A673 (cell line): ENCODE results near the gene BSPRY. TPM values are rescaled to one million over a fixed set of nuclear protein-coding genes. Genes with fewer than 3 reads are reported as not detected.

Experiments used
- BruUV-seq: library from RNA; stranded (reverse); fragments of 400-500 nt; replicated peaks from 2 replicates; lab custom pipeline; 2021; lab: Mats Ljungman, UMichigan
- CTCF ChIA-PET: fragments of 300-600 bp; sonication (Branson Sonifier 250); formaldehyde crosslinking; loops from one replicate; lab custom pipeline; 2022; ENCODE audit warnings: antibody characterized with exemption; lab: Charles Lee
- POLR2A ChIA-PET: fragments of 300-600 bp; sonication (Branson Sonifier 250); formaldehyde crosslinking; loops from one replicate; lab custom pipeline; 2022; ENCODE audit warnings: antibody characterized with exemption; ENCODE audit not compliant: low non-redundant PET; lab: Charles Lee
- DNase-seq: peaks from one replicate; pipeline ENCODE4 v3.0.0-alpha.2; 2015; ENCODE audit warnings: low spot score
- H3K27ac ChIP-seq: fragments of 200-600 bp; sonication (generic); 2 replicates; pipeline ENCODE4 v1.5.1; 2016; ENCODE audit warnings: mixed run types, low read depth, mild to moderate bottlenecking, mixed read lengths, antibody characterized with exemption, low read length; ENCODE audit not compliant: poor library complexity, severe bottlenecking
- H3K27me3 ChIP-seq: fragments of 200-600 bp; sonication (generic); replicated peaks from 2 replicates; pipeline ENCODE4 v1.6.1; 2017; ENCODE audit warnings: mixed run types, low read depth, mild to moderate bottlenecking, mixed read lengths, antibody characterized with exemption, low read length; ENCODE audit not compliant: insufficient read depth, poor library complexity
- H3K36me3 ChIP-seq: fragments of 200-600 bp; sonication (generic); 2 replicates; pipeline ENCODE4 v1.6.1; 2016; ENCODE audit warnings: mixed run types, mild to moderate bottlenecking, mixed read lengths, antibody characterized with exemption, low read length; ENCODE audit not compliant: insufficient read depth, poor library complexity, severe bottlenecking
- H3K4me1 ChIP-seq: fragments of 200-600 bp; sonication (generic); 2 replicates; pipeline ENCODE4 v1.6.1; 2017; ENCODE audit warnings: mixed run types, mild to moderate bottlenecking, mixed read lengths, antibody characterized with exemption, low read length; ENCODE audit not compliant: insufficient read depth, poor library complexity, severe bottlenecking
- H3K4me3 ChIP-seq: fragments of 200-600 bp; sonication (generic); 2 replicates; pipeline ENCODE4 v1.5.1; 2016; ENCODE audit warnings: low read depth, mixed run types, mild to moderate bottlenecking, mixed read lengths, low read length; ENCODE audit not compliant: poor library complexity, severe bottlenecking
- H3K9me3 ChIP-seq: fragments of 200-600 bp; sonication (generic); 2 replicates; pipeline ENCODE4 v1.6.1; 2016; ENCODE audit warnings: mixed run types, low read depth, mild to moderate bottlenecking, mixed read lengths, antibody characterized with exemption, low read length; ENCODE audit not compliant: poor library complexity, severe bottlenecking
- EZH2 ChIP-seq: fragments of 200-600 bp; sonication (generic); IDR thresholded peaks from 2 replicates; pipeline ENCODE4 v1.6.1; 2017; ENCODE audit warnings: borderline replicate concordance, low read depth, mild to moderate bottlenecking, mixed read lengths, antibody characterized with exemption, low read length; ENCODE audit not compliant: poor library complexity, severe bottlenecking
- intact Hi-C: fragments of 100-400 bp; cut with micrococcal nuclease; formaldehyde crosslinking; loops from one replicate; pipeline ENCODE4 v1.10.0; 2022; ENCODE audit not compliant: unreplicated experiment
- total RNA-seq: library from RNA; stranded (reverse); gene quantifications from 2 replicates; pipeline ENCODE4 v1.2.3, GENCODE V29; 2021
- TF ChIP-seq, protein P1 (sequence below): fragments of 300-800, 200-600 bp; sonication (generic); conservative IDR thresholded peaks from 2 replicates; pipeline ENCODE4 v1.5.1; 2017; ENCODE audit warnings: low read depth, mild to moderate bottlenecking, antibody characterized with exemption, low read length, moderate library complexity, mixed read lengths

Gene BSPRY
- total RNA-seq, 1 experiment from 2014 or later, result not detected

DNA sequence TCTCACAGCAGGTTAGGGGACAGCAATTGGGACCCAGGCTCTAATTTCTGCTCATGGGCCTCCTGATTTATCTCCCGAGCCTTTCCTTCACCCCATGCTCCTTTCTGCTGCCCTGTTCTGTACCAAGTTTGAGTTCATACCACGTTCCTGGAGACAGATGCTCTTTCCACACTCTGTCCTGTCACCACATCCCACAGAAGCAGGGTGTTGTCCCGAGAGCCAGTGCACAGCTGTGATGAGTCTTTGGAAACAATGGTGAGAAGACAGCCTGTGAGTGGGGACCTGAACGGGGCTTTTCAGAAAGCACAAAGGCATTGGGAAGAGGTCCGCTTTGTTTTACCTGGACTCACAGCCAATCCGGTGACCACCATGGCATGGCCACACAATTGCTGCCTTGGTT lies 26.7 kb upstream of the BSPRY start:
- Histone ChIP-seq H3K9me3 (no peaks in the 10 kb centered on the region), H3K4me1 (no peaks in the 10 kb centered on the region), H3K4me3 (no peak overlapping the region), H3K36me3 (no peaks in the 10 kb centered on the region), H3K27me3 (no peaks in the 10 kb centered on the region), H3K27ac (no peak overlapping the region)
- DNase-seq, result no peak
- ChIA-PET POLR2A (no interaction called here), CTCF (no interaction called here)
- no TSS peak for BruUV-seq
- no peak for TF ChIP-seq EZH2
- TF ChIP-seq, protein P1, sequence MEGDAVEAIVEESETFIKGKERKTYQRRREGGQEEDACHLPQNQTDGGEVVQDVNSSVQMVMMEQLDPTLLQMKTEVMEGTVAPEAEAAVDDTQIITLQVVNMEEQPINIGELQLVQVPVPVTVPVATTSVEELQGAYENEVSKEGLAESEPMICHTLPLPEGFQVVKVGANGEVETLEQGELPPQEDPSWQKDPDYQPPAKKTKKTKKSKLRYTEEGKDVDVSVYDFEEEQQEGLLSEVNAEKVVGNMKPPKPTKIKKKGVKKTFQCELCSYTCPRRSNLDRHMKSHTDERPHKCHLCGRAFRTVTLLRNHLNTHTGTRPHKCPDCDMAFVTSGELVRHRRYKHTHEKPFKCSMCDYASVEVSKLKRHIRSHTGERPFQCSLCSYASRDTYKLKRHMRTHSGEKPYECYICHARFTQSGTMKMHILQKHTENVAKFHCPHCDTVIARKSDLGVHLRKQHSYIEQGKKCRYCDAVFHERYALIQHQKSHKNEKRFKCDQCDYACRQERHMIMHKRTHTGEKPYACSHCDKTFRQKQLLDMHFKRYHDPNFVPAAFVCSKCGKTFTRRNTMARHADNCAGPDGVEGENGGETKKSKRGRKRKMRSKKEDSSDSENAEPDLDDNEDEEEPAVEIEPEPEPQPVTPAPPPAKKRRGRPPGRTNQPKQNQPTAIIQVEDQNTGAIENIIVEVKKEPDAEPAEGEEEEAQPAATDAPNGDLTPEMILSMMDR, result no peak
- intact Hi-C loops, result no loop called here

DNA sequence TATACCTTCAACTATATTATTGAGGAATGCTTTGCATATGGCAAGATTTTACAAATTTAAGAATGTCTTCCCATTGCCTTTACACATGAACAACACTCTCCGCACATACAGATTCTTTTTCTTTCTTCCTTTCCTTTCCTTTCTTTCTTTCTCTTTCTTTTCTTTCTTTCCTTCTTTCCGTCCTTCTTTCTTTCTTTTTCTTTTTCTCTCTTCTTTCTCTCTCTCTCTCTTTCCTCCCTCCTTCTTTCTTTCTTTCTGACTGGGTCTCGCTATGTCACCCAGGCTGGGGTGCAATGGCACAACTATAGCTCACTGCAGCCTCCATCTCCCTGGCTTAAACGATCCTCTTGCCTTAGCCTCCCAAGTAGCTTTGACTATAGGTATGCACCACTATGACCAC lies 23.1 kb upstream of the BSPRY start:
- TF ChIP-seq EZH2, result no peak
- TF ChIP-seq, protein P1, result no peak
- H3K27ac ChIP-seq, result no peak overlapping the region

DNA sequence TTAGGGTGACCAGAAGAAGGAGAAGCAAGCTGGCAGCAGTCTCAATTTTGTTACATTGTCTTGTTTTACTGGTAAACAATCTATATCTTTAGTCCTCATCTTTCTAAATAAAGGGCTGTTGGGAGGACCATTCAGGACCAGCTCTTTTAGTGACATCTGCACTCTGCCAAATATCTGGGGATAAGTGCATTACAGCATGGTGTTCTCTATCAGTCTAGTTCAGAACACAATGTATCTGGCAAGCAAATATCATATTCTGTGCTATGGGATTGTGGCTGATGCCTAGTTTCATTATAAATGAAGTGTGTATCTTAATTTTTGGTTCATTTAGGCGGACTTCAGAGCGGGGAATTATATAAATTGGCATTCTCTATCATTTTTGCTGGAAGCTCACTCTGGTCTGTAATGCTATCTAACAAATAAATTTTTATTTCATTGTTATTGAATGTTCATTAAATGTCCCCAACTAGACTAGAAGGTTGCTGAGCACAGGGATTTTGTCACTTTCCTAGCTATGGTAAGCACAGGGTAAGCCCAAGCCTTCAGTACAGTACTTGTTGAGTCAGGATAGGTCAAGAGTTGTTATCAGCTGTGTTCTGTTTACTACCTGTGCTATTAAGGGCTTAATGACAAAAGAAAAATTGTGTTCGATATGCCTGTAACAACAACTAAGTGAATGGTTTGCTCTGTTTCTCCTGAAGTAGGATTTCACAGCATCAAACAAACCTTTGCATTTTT lies 21.1 kb upstream of the BSPRY start:
- Histone ChIP-seq H3K9me3 (no peaks in the 10 kb centered on the region), H3K27ac (no peak overlapping the region), H3K36me3 (no peaks in the 10 kb centered on the region), H3K4me1 (no peaks in the 10 kb centered on the region), H3K4me3 (no peak overlapping the region), H3K27me3 (no peaks in the 10 kb centered on the region)
- CTCF ChIA-PET, result no interaction called here
- no peak for TF ChIP-seq EZH2
- TF ChIP-seq, protein P1, result no peak
- no peak for DNase-seq
- BruUV-seq, result no TSS peak
- POLR2A ChIA-PET, result no interaction called here
- intact Hi-C loops, result no loop called here

More for the DNA sequence above, 23.1 kb upstream of the BSPRY start:
- no peaks in the 10 kb centered on the region for H3K27me3 ChIP-seq
- H3K36me3 ChIP-seq, result no peaks in the 10 kb centered on the region
- no peak overlapping the region for H3K4me3 ChIP-seq
- intact Hi-C loops, result no loop called here
- ChIA-PET POLR2A (interaction anchor here (0.7 kb wide), 1 partner anchor 10 kb away, joined by 10 read pairs; no protein-coding TSS in a partner anchor), CTCF (no interaction called here)
- H3K9me3 ChIP-seq, result no peaks in the 10 kb centered on the region
- H3K4me1 ChIP-seq, result no peaks in the 10 kb centered on the region
- no peak for DNase-seq
- BruUV-seq, result no TSS peak
